Superior temporal gyrus (tissue), 1 donor: ENCODE results near the gene SBF1.

ENCODE experiments used
- DNase-seq: peaks from one replicate; pipeline ENCODE4 v3.0.0-alpha.2; 2016; ENCODE audit errors: extremely low spot score

Gene SBF1

GRCh38 chr22:50507421-50507990 is 32.7 kb upstream of the SBF1 start, which contains the start of gene LMF2:
Gene LMF2, minus strand, starts transcription at chr22:50507702. Its CDS starts 27 bp downstream, at chr22:50507675.
- peak; percentile 65 for DNase-seq

GRCh38 chr22:50506611-50507420 is 32.0 kb upstream of the SBF1 start:
- DNase-seq, result no peak

GRCh38 chr22:50505776-50506610 is 31.2 kb upstream of the SBF1 start:
- DNase-seq, result no peak

DNA sequence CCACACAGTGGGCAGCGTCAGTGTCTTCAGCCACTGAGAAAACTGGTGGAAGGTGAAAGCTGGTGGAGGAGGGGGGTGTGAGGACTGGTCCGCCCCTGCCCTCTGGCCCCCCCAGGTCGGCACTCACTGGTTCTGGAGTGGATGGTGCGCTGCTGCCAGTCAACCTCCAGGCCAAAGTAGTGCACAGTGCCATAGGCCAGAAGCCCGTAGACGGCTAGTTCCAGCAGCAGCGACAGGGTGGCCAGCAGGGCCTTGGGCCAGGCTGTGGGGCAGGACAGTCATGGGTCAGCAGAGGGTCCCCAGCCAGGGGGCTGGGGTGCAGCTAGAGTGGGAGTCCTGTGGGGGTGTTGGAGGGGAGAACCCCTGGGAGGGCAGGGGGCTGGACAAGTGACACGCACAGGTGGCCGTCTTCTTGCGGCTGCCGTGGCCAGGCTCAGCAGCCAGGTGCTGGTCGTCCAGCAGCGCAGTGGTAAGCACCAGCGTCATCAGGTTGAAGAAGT is 30.5 kb upstream of the SBF1 start:
- DNase-seq, result no peak

DNA sequence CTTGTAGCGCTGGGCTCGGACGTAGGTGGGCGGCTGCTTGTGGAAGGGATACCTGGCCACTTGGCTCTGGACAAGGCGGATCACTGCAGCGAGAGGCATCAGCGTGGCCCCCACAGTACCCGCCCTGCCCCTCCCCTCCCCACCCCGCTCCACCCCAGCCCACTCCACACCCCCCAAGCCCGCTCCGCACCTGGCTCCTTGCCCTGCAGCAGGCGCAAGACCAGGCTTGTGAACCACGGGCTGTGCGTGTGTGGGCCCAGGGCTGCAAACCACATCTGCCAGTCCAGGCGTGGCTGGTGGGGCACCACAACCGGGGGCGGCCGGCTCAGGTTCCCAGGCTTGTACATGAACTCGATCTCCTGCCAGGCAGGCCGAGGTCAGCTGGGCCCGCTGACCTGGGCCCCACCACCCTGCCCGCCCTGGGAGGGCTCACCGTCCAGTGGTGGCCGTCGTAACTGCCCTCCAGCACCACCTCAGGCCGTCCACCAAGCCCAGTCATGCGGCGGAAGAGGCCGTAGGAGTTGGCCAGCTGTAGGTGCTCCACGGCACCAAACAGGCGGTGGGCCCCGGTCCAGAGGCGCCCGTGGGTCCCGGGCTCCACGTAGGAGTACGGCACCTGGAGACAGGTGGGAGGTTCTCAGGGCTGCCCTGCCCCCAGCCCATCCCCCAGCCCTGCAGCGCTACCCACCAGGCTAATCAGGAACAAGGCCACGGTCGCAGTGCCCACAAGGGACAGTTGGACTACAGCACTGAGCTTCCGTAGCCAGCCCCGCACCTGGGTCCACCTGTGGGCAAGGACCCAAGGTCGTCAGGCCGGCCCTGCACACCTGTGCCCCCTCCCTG is 29.8 kb upstream of the SBF1 start:
- no peak for DNase-seq

DNA sequence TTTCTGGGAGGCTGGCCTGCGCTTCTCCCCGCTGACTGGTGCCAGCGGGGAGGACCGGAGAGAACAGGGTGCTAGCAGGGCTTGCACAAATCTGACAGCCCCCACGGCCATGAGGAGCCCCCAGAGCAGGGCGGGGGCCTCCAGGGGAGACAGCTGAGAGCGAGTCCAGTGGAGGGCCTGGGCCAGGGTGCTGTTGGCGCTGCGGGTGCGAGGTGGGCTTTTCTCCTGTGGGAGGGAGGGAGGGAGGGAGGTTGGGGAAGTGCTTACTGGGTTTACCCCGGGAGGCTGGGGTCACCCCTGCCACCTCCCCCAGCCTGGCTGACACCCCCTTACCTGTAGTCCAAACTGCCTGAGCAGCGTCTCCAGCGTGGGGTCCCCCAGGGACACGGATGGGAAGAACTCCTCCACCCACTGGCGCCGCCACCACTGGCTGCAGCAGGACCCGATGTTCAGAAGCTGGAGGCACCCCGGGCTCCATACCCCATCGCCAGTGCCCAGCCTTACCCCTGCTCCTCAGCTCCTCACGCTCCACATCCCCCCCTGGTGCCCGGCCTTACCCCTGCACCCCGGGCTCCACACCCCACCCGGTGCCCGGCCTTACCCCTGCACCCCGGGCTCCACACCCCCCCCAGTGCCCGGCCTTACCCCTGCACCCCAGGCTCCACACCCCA is 28.8 kb upstream of the SBF1 start:
- no peak for DNase-seq

GRCh38 chr22:50502628-50503474 is 28.0 kb upstream of the SBF1 start:
- no peak for DNase-seq

DNA sequence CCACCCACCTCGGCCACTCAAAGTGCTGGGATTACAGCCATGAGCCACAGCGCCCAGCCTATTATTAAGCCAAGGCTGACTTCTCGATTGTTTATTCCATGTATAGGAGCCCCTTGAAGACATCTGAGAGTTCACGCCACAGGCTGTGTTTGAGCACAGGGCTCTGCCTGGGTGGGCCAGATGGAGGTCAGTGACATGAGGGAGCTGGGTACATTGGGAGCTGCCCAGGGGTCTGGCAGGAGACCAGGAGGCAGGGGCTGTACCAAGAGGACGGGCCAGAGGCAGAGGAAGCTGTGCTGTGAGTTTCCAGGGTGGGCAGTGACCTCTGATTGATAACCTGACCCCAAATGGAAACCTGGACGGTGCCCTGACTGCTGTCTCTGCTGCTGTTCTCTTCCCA is 27.3 kb upstream of the SBF1 start:
- no peak for DNase-seq

GRCh38 chr22:50500452-50500851 is 25.6 kb upstream of the SBF1 start:
- DNase-seq, result no peak

DNA sequence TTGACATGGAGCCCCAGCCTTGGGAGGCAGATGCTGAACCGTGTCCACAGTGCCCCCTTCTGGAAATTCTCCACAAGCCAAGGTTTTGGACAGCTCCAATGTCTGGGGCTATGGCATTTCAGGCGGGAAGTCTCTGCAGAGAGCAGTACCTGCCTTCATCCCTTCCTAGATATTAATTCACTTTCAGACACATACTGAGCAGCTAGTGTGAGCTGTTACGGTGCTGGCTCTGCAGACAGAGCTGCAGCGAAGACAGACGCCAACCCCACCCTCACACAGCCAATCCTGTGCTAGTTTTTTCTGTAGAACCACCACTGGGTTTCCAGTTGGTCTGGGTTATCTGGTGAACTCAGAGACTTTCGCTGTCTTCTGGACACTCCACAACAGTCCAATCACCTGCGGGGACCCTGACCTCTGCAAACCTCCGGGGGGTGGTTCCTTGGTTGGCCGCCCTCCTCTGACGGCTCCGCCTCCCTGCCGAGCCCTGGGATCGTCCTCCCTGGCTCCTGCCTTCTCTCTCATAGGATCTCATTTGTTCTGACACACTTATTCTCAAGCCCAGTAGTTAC is 23.6 kb upstream of the SBF1 start:
- DNase-seq, result peak; percentile 81

DNA sequence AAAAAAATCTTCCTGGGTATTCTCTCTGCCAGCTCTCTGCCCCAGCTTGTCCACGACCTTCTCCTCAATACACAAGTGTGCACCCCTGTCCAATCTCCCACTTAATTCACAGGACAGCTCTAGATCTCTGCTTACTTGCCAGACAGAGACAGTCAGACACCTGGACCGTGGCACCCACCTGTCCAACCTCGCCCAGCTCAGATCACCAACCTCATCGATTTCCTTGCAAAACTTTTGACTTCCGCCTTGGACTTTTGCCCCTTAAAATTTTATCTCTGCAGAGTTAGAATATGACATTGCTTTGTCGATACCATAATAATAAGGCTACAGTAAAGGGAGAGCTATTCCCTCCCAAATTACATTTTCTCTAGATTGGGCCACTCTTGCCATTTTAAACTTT is 22.3 kb upstream of the SBF1 start:
- no peak for DNase-seq

DNA sequence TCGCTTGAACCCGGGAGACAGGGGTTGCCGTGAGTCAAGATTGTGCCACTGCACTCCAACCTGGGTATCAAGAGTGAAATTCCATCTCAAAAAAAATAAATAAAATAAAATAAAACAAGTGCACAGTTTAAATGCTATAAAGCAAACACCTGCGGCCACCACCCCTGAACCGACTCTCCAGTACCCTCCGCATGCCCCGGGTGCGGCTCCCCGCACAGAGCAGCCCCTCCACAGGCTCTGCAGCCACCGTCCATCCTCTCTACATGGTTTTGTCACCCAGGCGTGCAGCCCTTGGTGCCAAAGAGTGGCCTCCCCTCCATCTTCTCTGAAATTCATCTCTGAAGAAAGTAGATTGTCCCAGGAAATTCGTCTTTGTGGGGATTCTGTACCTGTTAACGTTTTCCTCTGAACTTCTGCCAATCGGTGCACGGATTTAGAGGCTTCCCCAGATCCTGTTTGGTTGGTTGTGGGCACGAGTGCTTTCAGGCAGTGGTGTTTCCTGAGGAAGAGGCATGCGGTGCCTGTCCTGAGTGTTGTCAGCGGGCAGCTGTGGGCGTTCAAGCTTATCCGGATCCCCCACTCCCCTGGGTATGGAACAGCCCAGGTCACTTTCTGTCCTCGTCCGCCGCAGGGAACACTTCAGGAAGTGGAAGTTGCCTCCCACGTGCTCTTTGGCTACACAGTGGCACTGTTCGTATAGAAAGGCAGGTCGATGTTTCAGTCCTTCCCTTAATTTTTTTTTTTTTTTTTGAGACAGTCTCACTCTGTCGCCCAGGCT is 15.9 kb upstream of the SBF1 start:
- DNase-seq, result no peak

DNA sequence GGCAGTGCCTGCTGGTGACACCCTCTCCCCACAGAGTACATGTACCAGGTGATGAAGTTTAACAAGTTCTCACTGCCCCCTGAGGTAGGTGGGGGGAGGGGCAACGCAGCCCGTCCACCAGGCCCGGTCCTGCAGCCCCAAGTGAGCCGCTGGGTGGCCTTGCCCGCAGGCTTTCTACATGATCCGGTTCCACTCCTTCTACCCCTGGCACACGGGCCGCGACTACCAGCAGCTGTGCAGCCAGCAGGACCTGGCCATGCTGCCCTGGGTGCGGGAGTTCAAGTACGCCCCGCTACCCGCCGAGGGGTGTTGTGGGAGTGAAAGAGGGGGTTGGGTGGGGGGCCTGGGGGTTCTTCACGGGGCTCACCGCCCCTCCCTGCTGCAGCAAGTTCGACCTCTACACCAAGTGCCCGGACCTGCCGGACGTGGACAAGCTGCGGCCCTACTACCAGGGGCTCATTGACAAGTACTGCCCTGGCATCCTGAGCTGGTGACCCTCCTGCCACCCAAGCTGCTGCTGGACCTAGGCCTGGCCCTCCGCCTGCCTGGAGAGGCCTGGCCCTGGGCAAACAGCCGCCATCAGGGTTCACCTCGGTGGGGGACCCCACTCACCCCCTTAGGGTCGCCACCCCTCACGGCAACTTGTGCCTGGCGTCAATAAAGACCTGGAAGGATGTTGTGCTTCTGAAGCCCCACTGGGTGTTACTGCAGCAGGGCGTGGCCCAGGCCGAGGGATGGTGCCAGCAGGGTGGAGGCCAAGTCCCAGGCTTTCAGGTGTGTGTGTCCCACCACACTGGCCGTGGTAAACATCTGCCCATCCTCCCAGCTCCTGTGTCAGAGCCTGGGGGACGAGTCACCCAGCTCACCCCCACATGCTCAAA is 14.8 kb upstream of the SBF1 start:
- DNase-seq, result no peak

DNA sequence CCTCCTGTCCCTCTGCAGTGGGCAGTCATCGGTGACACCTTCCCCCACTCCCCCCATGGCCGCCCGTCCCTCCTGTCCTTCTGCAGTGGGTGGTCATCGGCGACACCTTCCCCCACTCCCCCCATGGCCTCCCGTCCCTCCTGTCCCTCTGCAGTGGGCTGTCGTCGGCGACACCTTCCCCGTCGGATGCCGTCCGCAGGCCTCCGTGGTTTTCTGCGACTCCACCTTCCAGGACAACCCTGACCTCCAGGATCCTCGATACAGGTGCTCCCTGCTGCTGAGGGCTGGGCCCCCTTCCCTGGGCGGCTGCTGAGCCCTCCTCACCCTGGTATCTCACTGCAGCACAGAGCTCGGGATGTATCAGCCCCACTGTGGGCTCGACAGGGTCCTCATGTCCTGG is 14.1 kb upstream of the SBF1 start:
- no peak for DNase-seq

DNA sequence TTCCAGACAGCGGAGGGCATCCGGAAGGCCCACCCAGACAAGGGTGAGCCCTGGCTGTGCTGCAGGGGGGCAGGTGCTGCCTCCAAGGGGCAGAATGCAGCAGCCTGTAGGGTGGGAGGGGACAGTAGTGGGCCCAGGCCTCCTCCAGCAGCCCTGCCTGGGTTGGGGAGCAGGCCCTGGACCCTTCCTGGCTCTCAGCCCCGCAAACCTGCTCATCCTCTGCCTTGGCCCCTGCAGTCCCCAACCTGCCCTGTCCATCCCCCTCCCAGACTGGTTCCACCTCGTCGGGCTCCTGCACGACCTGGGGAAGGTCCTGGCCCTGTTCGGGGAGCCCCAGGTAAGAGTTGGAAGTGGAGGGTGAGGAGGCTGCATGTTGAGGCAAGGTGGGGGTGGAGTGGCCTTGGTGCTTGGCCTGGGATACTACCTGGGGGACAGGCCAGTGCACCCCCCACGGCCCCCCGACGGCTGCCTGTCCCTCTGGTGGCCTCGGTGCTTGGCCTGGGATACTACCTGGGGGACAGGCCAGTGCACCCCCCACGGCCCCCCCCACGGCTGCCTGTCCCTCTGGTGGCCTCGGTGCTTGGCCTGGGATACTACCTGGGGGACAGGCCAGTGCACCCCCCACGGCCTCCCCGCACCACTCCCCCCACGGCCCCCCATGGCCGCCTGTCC is 13.3 kb upstream of the SBF1 start:
- no peak for DNase-seq

GRCh38 chr22:50487290-50488005 is 12.6 kb upstream of the SBF1 start:
- DNase-seq, result no peak
